Smooth muscle cell (in vitro differentiated cells): ENCODE results near the gene PTPRS. TPM values are rescaled to one million over a fixed set of nuclear protein-coding genes. Genes with fewer than 3 reads are reported as not detected.

ENCODE experiments used
- DNase-seq: peaks from one replicate; lab custom pipeline; 2025; ENCODE audit not compliant: unreplicated experiment; lab: John Stamatoyannopoulos, UW
- H2AFZ ChIP-seq: fragments of 200-600 bp; sonication (generic); 2 replicates; pipeline ENCODE4 v1.6.0; 2016; ENCODE audit warnings: antibody characterized with exemption, low read depth, mild to moderate bottlenecking
- H3F3A ChIP-seq: fragments of 200-600 bp; sonication (generic); 2 replicates; pipeline ENCODE4 v1.6.0; 2017; ENCODE audit warnings: antibody characterized with exemption, low read depth
- H3K27ac ChIP-seq: fragments of 200-600 bp; sonication (generic); 2 replicates; pipeline ENCODE4 v1.5.1; 2016; ENCODE audit warnings: low read depth, mild to moderate bottlenecking
- H3K27me3 ChIP-seq: fragments of 200-600 bp; sonication (generic); 2 replicates; pipeline ENCODE4 v1.6.1; 2016; ENCODE audit warnings: low read depth, mild to moderate bottlenecking
- H3K36me3 ChIP-seq: fragments of 200-600 bp; sonication (generic); 2 replicates; pipeline ENCODE4 v1.5.1; 2016; ENCODE audit warnings: low read depth
- H3K4me1 ChIP-seq: fragments of 200-600 bp; sonication (generic); 2 replicates; pipeline ENCODE4 v1.5.1; 2016; ENCODE audit warnings: low read depth
- H3K4me2 ChIP-seq: fragments of 200-600 bp; sonication (generic); 2 replicates; pipeline ENCODE4 v1.6.0; 2016; ENCODE audit warnings: mild to moderate bottlenecking
- H3K4me3 ChIP-seq: fragments of 200-600 bp; sonication (generic); 2 replicates; pipeline ENCODE4 v1.5.1; 2016; ENCODE audit warnings: mild to moderate bottlenecking
- H3K79me2 ChIP-seq: fragments of 200-600 bp; sonication (generic); 2 replicates; pipeline ENCODE4 v1.6.0; 2016; ENCODE audit warnings: low read depth, mild to moderate bottlenecking
- H3K9ac ChIP-seq: fragments of 200-600 bp; sonication (generic); 2 replicates; pipeline ENCODE4 v1.6.0; 2016; ENCODE audit warnings: low read depth
- H3K9me3 ChIP-seq: fragments of 200-600 bp; sonication (generic); replicated peaks from 2 replicates; pipeline ENCODE4 v1.5.1; 2016; ENCODE audit warnings: low read depth
- H4K20me1 ChIP-seq: fragments of 200-600 bp; sonication (generic); 2 replicates; pipeline ENCODE4 v1.6.0; 2016; ENCODE audit warnings: low read depth
- WGBS: methylation state at CpG from one replicate; pipeline ENCODE4 v1.1.7; 2016; ENCODE audit warnings: low lambda C conversion rate; 5-methylcytosine and 5-hydroxymethylcytosine counted together
- polyA plus RNA-seq: library from polyadenylated mRNA; unstranded; fragments of >200 nt; fragmentation: Nextera tagmentation; extraction: Ambion mirVana; gene quantifications from 2 replicates; pipeline ENCODE4 v1.2.1, GENCODE V29; 2016
- total RNA-seq: library from RNA; depleted of rRNA; stranded (reverse); fragments of >200 nt; gene quantifications from 2 replicates; pipeline ENCODE4 v1.2.3, GENCODE V29; 2014
- TF ChIP-seq, protein P1 (sequence below): fragments of 200-600 bp; sonication (generic); IDR thresholded peaks from 2 replicates; pipeline ENCODE4 v1.5.1; 2017; ENCODE audit warnings: borderline replicate concordance, mild to moderate bottlenecking, antibody characterized with exemption; ENCODE audit not compliant: insufficient read depth, poor library complexity, severe bottlenecking

Gene PTPRS
- total and polyA plus RNA-seq, 2 experiments from 2014 or later = 30.2 to 71.6 TPM

GRCh38 chr19:5369962-5370367 lies 29.4 kb upstream of the PTPRS start:
- 42% methylated on average over 8 of the region's 8 CpGs for WGBS
- H3K9me3 ChIP-seq = no peaks in the 10 kb centered on the region
- H3K36me3 ChIP-seq = no peaks in the 10 kb centered on the region
- no peaks in the 10 kb centered on the region for H3K79me2 ChIP-seq
- H3F3A ChIP-seq = no peaks in the 10 kb centered on the region
- TF ChIP-seq, protein P1, sequence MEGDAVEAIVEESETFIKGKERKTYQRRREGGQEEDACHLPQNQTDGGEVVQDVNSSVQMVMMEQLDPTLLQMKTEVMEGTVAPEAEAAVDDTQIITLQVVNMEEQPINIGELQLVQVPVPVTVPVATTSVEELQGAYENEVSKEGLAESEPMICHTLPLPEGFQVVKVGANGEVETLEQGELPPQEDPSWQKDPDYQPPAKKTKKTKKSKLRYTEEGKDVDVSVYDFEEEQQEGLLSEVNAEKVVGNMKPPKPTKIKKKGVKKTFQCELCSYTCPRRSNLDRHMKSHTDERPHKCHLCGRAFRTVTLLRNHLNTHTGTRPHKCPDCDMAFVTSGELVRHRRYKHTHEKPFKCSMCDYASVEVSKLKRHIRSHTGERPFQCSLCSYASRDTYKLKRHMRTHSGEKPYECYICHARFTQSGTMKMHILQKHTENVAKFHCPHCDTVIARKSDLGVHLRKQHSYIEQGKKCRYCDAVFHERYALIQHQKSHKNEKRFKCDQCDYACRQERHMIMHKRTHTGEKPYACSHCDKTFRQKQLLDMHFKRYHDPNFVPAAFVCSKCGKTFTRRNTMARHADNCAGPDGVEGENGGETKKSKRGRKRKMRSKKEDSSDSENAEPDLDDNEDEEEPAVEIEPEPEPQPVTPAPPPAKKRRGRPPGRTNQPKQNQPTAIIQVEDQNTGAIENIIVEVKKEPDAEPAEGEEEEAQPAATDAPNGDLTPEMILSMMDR = peak; percentile 50
- H3K4me1 ChIP-seq = no peaks in the 10 kb centered on the region
- H4K20me1 ChIP-seq = no peaks in the 10 kb centered on the region
- H3K4me3 ChIP-seq = no peak overlapping the region
- no peak for DNase-seq
- no peak overlapping the region for H3K4me2 ChIP-seq
- no peak overlapping the region for H3K27ac ChIP-seq
- no peak overlapping the region for H2AFZ ChIP-seq
- H3K27me3 ChIP-seq = no peaks in the 10 kb centered on the region
- no peak overlapping the region for H3K9ac ChIP-seq

- Histone ChIP-seq H3K27ac (no peak overlapping the region), H3K36me3 (no peaks in the 10 kb centered on the region), H4K20me1 (no peaks in the 10 kb centered on the region), H3K9me3 (no peaks in the 10 kb centered on the region), H3K4me1 (no peaks in the 10 kb centered on the region), H3K27me3 (no peaks in the 10 kb centered on the region), H3F3A (no peaks in the 10 kb centered on the region), H3K9ac (no peak overlapping the region), H2AFZ (no peak overlapping the region), H3K79me2 (no peaks in the 10 kb centered on the region), H3K4me2 (no peak overlapping the region), H3K4me3 (no peak overlapping the region)
- no peak for DNase-seq
- WGBS = 87% methylated on average over 5 of the region's 5 CpGs
- TF ChIP-seq, protein P1 = no peak
Measured at GRCh38 chr19:5369304-5369703, 28.7 kb upstream of the PTPRS start.

DNA sequence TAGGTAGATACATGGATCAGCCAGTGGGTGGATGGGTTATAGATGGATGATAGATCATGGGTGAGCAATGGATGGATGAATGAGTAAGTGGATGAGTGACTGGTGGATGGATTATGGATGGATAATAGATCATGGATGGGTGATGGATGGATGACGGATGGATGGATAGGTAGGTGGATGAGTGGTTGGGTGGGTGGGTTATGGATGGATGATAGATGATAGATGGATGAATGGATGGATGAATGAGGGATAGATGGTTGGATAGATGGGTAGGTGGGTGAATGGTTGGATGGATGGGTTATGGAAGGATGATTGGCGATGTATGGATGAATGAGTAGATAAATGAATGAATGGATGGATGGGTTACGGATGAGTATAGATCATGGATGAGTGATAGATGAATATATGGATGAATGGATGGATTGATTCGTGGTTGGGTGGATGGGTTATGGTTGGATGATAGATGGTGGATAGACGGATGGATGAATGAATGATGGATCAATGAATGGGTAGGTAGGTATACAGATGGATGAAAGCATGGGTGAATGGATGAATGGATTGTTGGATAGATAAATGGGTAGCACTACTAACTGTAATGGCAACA lies 27.0 kb upstream of the PTPRS start:
- no peak overlapping the region for H3K4me2 ChIP-seq
- no peaks in the 10 kb centered on the region for H3K27me3 ChIP-seq
- no peaks in the 10 kb centered on the region for H3F3A ChIP-seq
- TF ChIP-seq, protein P1 = no peak
- H3K4me3 ChIP-seq = no peak overlapping the region
- no peak for DNase-seq
- H3K36me3 ChIP-seq = no peaks in the 10 kb centered on the region
- no peaks in the 10 kb centered on the region for H3K4me1 ChIP-seq
- no peak overlapping the region for H3K27ac ChIP-seq
- H3K79me2 ChIP-seq = no peaks in the 10 kb centered on the region
- 84% methylated on average over 5 of the region's 5 CpGs for WGBS
- no peaks in the 10 kb centered on the region for H4K20me1 ChIP-seq
- H3K9me3 ChIP-seq = no peaks in the 10 kb centered on the region
- H3K9ac ChIP-seq = no peak overlapping the region
- no peak overlapping the region for H2AFZ ChIP-seq

GRCh38 chr19:5365905-5366304 lies 25.3 kb upstream of the PTPRS start:
- no peak for DNase-seq
- Histone ChIP-seq H3K4me1 (no peaks in the 10 kb centered on the region), H3K79me2 (no peaks in the 10 kb centered on the region), H3K4me3 (no peak overlapping the region), H2AFZ (no peak overlapping the region), H3K27ac (no peak overlapping the region), H3K27me3 (no peaks in the 10 kb centered on the region), H3F3A (no peaks in the 10 kb centered on the region), H3K9ac (no peak overlapping the region), H3K4me2 (no peak overlapping the region), H4K20me1 (no peaks in the 10 kb centered on the region), H3K9me3 (no peaks in the 10 kb centered on the region), H3K36me3 (no peaks in the 10 kb centered on the region)
- WGBS = 91% methylated on average over 6 of the region's 6 CpGs
- TF ChIP-seq, protein P1 = no peak
